Measurements from ENCODE around the gene CCDC57.

CCDC57 gene

GRCh38 chr17:82092628-82092994 is 120.0 kb downstream of the CCDC57 start:
- no peak for DNase-seq (ENCODE audit: low read depth)

- no peak for DNase-seq (ENCODE audit: low read depth)
Observed at GRCh38 chr17:82092094-82092586, 120.5 kb downstream of the CCDC57 start.

GRCh38 chr17:82091264-82092066 is 121.2 kb downstream of the CCDC57 start:
- no peak for DNase-seq (ENCODE audit: low read depth)

- no peak for DNase-seq (ENCODE audit: low read depth)
Observed at GRCh38 chr17:82090549-82091263, 121.9 kb downstream of the CCDC57 start.

- DNase-seq (ENCODE audit: low read depth): no peak
Observed at GRCh38 chr17:82089723-82090548, 122.7 kb downstream of the CCDC57 start.

GRCh38 chr17:82088838-82089722 is 123.6 kb downstream of the CCDC57 start:
- no peak for DNase-seq (ENCODE audit: low read depth)

GRCh38 chr17:82087961-82088837 is 124.4 kb downstream of the CCDC57 start:
- DNase-seq (ENCODE audit: low read depth): no peak

GRCh38 chr17:82086941-82087906 is 125.4 kb downstream of the CCDC57 start:
- no peak for DNase-seq (ENCODE audit: low read depth)

- no peak for DNase-seq (ENCODE audit: low read depth)
Observed at GRCh38 chr17:82085931-82086764, 126.5 kb downstream of the CCDC57 start.

- no peak for DNase-seq (ENCODE audit: low read depth)
Observed at GRCh38 chr17:82085031-82085861, 127.4 kb downstream of the CCDC57 start.

- no peak for DNase-seq (ENCODE audit: low read depth)
Observed at GRCh38 chr17:82084373-82085030, 128.1 kb downstream of the CCDC57 start.

- DNase-seq (ENCODE audit: low read depth): no peak
Observed at GRCh38 chr17:82083533-82084359, 128.9 kb downstream of the CCDC57 start.

- DNase-seq (ENCODE audit: low read depth): no peak
Observed at GRCh38 chr17:82083009-82083408, 129.6 kb downstream of the CCDC57 start.

- no peak for DNase-seq (ENCODE audit: low read depth)
Observed at GRCh38 chr17:82082456-82082855, 130.2 kb downstream of the CCDC57 start.

GRCh38 chr17:82081966-82082365 is 130.7 kb downstream of the CCDC57 start:
- DNase-seq (ENCODE audit: low read depth): no peak

GRCh38 chr17:82081546-82081945 is 131.1 kb downstream of the CCDC57 start:
- DNase-seq (ENCODE audit: low read depth): no peak

All from iris pigment epithelial cell (primary cell).